Nephron progenitor cell (in vitro differentiated cells): ENCODE results near the gene GMDS.

Experiments
- DNase-seq: peaks from one replicate; pipeline ENCODE4 v3.0.0; 2021
- H3K27ac Mint-ChIP-seq: 2 replicates; pipeline ENCODE4 v1.8.0; 2021; ENCODE audit warnings: mild to moderate bottlenecking, moderate library complexity, mixed read lengths
- H3K27me3 Mint-ChIP-seq: 2 replicates; pipeline ENCODE4 v1.8.0; 2021; ENCODE audit warnings: mild to moderate bottlenecking, low read depth, mixed read lengths; ENCODE audit not compliant: poor library complexity
- H3K36me3 Mint-ChIP-seq: 2 replicates; pipeline ENCODE4 v1.8.0; 2021; ENCODE audit warnings: low read depth, mixed read lengths
- H3K4me1 Mint-ChIP-seq: 2 replicates; pipeline ENCODE4 v1.8.0; 2021; ENCODE audit warnings: mixed read lengths
- H3K4me3 Mint-ChIP-seq: 2 replicates; pipeline ENCODE4 v1.8.0; 2021; ENCODE audit warnings: mild to moderate bottlenecking, moderate library complexity, mixed read lengths
- H3K9me3 Mint-ChIP-seq: 2 replicates; pipeline ENCODE4 v1.8.0; 2021; ENCODE audit warnings: mild to moderate bottlenecking, moderate library complexity, mixed read lengths
- TF ChIP-seq, protein P1 (sequence below): fragments of 200-600 bp; sonication (generic); IDR thresholded peaks from 2 replicates; pipeline ENCODE4 v1.5.0; 2021; ENCODE audit warnings: antibody characterized with exemption

Gene GMDS

DNA sequence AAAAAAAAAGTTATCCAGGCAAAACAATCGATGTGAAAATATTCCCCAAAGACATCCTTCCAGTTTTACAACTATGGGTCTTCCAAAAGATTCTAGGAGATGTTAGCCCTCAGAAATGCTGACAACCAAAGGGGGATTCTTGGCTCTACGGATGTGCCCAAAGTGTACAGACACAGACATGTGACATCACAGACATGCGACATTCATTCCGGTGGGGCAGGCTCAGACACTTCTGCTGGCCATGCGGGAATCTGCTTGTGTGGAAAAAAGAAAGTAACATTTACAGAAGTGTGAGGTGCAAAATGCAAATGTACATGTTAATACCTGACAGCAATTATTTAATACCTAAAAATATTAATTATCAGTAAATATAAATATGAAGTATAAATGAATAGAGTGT is 367.1 kb downstream of the GMDS start:
- Mint-ChIP-seq H3K36me3 (peaks cover 4% of the 10 kb centered on the region), H3K27ac (no peak overlapping the region), H3K9me3 (peaks cover 5% of the 10 kb centered on the region), H3K4me1 (peaks cover 22% of the 10 kb centered on the region), H3K4me3 (no peak overlapping the region), H3K27me3 (peaks cover 5% of the 10 kb centered on the region)
- TF ChIP-seq, protein P1, sequence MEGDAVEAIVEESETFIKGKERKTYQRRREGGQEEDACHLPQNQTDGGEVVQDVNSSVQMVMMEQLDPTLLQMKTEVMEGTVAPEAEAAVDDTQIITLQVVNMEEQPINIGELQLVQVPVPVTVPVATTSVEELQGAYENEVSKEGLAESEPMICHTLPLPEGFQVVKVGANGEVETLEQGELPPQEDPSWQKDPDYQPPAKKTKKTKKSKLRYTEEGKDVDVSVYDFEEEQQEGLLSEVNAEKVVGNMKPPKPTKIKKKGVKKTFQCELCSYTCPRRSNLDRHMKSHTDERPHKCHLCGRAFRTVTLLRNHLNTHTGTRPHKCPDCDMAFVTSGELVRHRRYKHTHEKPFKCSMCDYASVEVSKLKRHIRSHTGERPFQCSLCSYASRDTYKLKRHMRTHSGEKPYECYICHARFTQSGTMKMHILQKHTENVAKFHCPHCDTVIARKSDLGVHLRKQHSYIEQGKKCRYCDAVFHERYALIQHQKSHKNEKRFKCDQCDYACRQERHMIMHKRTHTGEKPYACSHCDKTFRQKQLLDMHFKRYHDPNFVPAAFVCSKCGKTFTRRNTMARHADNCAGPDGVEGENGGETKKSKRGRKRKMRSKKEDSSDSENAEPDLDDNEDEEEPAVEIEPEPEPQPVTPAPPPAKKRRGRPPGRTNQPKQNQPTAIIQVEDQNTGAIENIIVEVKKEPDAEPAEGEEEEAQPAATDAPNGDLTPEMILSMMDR, result no peak
- no peak for DNase-seq

DNA sequence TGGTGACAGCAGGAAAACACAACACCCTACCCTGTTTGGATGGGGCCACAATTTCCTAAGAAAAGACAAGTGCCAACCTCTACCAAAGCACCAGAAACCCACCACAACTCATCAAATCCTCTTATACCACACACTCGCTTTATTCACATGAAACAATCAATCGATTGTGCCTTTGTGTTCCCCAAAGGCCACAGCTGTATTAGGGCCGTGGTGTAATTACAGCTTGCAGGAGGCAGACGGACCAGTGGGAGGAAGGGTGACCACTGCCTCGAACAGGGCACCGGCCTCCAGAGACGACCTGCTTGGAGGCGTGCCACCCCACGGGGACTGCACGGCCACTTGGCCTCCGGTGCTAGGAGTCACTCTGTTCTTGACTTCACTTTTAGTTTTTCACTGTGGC is 371.6 kb downstream of the GMDS start:
- Mint-ChIP-seq H3K27ac (no peak overlapping the region), H3K27me3 (peaks cover 5% of the 10 kb centered on the region), H3K4me1 (peaks cover 56% of the 10 kb centered on the region), H3K36me3 (peaks cover 4% of the 10 kb centered on the region), H3K9me3 (peaks cover 5% of the 10 kb centered on the region), H3K4me3 (peak overlapping the region; percentile 29)
- peak; percentile 15 for DNase-seq
- TF ChIP-seq, protein P1, result no peak

DNA sequence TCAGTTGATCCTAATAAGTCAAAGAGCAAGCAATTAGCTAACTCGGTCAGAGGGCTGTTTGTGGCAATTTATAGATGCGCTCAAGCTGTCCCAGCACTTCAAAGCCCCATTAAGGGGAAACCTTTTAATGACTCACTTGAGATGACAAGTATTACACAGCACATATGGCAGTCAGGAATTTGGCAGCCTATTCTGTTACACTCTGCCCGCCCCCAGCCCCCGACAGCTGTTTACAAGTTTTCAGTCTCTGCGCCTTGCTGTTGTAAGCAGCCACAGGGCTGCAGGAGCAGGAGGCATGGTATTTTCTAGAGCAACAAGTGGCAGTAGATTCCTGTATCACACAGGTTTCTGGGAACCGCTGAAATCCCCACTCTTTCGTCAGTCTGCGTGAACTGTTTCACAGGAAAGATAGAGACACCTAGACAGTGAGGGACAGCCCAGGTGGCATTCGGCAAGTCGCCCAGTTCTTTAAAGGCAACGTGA is 372.7 kb downstream of the GMDS start:
- TF ChIP-seq, protein P1, result no peak
- Mint-ChIP-seq H3K36me3 (peaks cover 4% of the 10 kb centered on the region), H3K27me3 (peaks cover 5% of the 10 kb centered on the region), H3K27ac (peak overlapping the region; percentile 78), H3K4me3 (peak overlapping the region; percentile 19), H3K9me3 (peaks cover 5% of the 10 kb centered on the region), H3K4me1 (peaks cover 58% of the 10 kb centered on the region)
- DNase-seq, result peak; percentile 68

DNA sequence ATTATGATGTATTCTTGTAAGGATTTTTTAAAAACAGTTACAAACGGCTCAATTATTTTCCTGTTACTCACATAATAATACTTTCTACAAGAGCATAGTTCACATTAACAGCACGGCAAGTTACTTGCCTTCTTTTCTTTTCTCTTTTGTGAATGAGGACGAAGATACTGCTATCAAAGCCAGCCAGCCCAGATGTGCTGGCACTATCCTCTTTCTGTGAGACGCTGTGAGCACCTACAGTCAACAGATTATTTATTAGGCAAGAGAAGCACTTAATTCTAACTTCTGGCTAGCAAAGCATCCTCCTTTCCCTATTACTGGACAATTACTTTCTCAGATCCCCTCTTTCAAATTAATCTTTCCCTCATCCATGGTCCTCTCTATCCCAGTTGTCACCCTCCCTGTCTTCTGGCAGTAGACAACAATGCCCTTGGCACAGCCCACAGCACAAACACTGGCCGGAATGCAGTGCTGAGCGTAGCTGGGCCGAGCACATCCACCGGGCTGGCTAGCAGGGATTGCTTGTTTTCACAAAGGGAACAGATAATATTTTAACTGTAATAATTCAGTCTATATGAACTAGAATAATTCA is 373.6 kb downstream of the GMDS start:
- Mint-ChIP-seq H3K4me3 (peak overlapping the region; percentile 19), H3K36me3 (no peaks in the 10 kb centered on the region), H3K27ac (no peak overlapping the region), H3K4me1 (peaks cover 66% of the 10 kb centered on the region), H3K27me3 (peaks cover 5% of the 10 kb centered on the region), H3K9me3 (peaks cover under 1% of the 10 kb centered on the region)
- DNase-seq, result peak; percentile 47
- TF ChIP-seq, protein P1, result no peak

DNA sequence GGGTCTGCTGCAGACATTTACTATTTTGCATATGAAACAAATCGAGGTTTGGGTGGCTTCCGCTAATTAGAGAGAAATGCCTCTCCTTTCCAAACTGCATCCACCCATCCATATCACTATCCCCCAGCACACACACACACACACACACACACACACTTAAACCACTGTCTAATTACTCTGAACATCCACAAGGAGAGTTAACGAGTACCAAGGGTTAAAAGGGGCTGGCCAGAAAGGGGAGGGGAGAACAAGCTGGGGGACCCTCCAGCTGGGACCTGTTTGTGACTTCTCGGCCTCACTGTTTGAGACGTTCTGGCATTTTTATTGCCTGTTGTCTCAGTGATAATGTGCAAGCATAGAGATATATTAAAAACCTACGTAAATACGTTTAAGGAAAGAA is 374.5 kb downstream of the GMDS start:
- Mint-ChIP-seq H3K27me3 (peaks cover 1% of the 10 kb centered on the region), H3K4me1 (peaks cover 72% of the 10 kb centered on the region)

More for the DNA sequence above, 374.5 kb downstream of the GMDS start:
- DNase-seq, result peak; percentile 36
- peak overlapping the region; percentile 39 for H3K4me3 Mint-ChIP-seq
- no peaks in the 10 kb centered on the region for H3K9me3 Mint-ChIP-seq
- TF ChIP-seq, protein P1, result no peak
- H3K36me3 Mint-ChIP-seq, result no peaks in the 10 kb centered on the region
- H3K27ac Mint-ChIP-seq, result no peak overlapping the region
